HCT116 (cell line): ENCODE measurements around the gene SMTNL1. TPM values are rescaled to one million over a fixed set of nuclear protein-coding genes. Genes with fewer than 3 reads are reported as not detected.

ENCODE experiments used
- ATAC-seq: fragments of 200-7000 bp; cut with Tn5 transposase; 2 replicates; pipeline ENCODE4 v1.9.1; 2020; ENCODE audit warnings: mild to moderate bottlenecking, moderate library complexity
- BruUV-seq: library from RNA; stranded (reverse); fragments of 400-500 nt; replicated peaks from 2 replicates; lab custom pipeline; 2021; lab: Mats Ljungman, UMichigan
- CTCF ChIA-PET: fragments of 300-600 bp; sonication (Branson Sonifier 250); formaldehyde crosslinking; loops from one replicate; lab custom pipeline; 2021; ENCODE audit warnings: antibody characterized with exemption; lab: Charles Lee
- POLR2A ChIA-PET: fragments of 300-600, 350-600 bp; sonication (Branson Sonifier 250); formaldehyde crosslinking; loops from one replicate; lab custom pipeline; 2021; ENCODE audit warnings: antibody characterized with exemption; lab: Charles Lee
- RAD21 ChIA-PET, 2 experiments: fragments of 300-600 bp; sonication (Branson Sonifier 250); formaldehyde crosslinking; loops; one replicate each; lab custom pipeline; 2023; ENCODE audit warnings: low total read pairs in 2 of 2; ENCODE audit not compliant: uncharacterized antibody in 2 of 2, unreplicated experiment in 2 of 2, low non-redundant PET in 1 of 2; lab: Charles Lee
- DNase-seq: peaks from one replicate; pipeline ENCODE4 v3.0.0-alpha.2; 2010; ENCODE audit warnings: low read depth, low spot score
- H2AFZ ChIP-seq: fragments of 200-600 bp; shearing (Covaris generic), sonication (generic); 2 replicates; pipeline ENCODE4 v1.6.1; 2017; ENCODE audit warnings: low read depth, mixed run types, mixed read lengths, antibody characterized with exemption, low read length; ENCODE audit not compliant: poor library complexity, severe bottlenecking
- H3K27ac ChIP-seq: 2 replicates; pipeline ENCODE4 v1.5.1; 2012; ENCODE audit warnings: low read depth, low read length
- H3K27me3 ChIP-seq: fragments of 200-600 bp; sonication (generic); 2 replicates; pipeline ENCODE4 v1.6.1; 2016; ENCODE audit warnings: mixed run types, low read length, mixed read lengths; ENCODE audit not compliant: insufficient read depth
- H3K36me3 ChIP-seq, 2 experiments: fragments of 200-500 bp in 1 of 2; fragments of 200-600 bp in 1 of 2; sonication (Bioruptor generic) in 1 of 2; sonication (generic) in 1 of 2; 2 replicates each; pipeline versions ENCODE4 v1.5.1 to v1.6.1; 2014 to 2016; ENCODE audit warnings: low read length in 2 of 2, inconsistent platforms in 1 of 2, mixed read lengths in 1 of 2, mixed run types in 1 of 2; ENCODE audit not compliant: insufficient read depth in 2 of 2, control insufficient read depth in 1 of 2
- H3K4me1 ChIP-seq, 2 experiments: fragments of 200-600 bp in 1 of 2; sonication (generic) in 1 of 2; 2 replicates each; pipeline versions ENCODE4 v1.5.1 to v1.6.1; 2012 to 2017; ENCODE audit warnings: low read length in 2 of 2, inconsistent platforms in 1 of 2, mild to moderate bottlenecking in 1 of 2, mixed read lengths in 1 of 2, mixed run types in 1 of 2, moderate library complexity in 1 of 2; ENCODE audit not compliant: insufficient read depth in 2 of 2, control insufficient read depth in 1 of 2
- H3K4me2 ChIP-seq: fragments of 200-600 bp; sonication (generic); 2 replicates; pipeline ENCODE4 v1.6.1; 2017; ENCODE audit warnings: mixed run types, low read length, mixed read lengths
- H3K4me3 ChIP-seq, 2 experiments: fragments of 200-600 bp in 1 of 2; sonication (generic) in 1 of 2; replicated peaks in 1 of 2; 2 replicates each; pipeline ENCODE4 v1.5.1; 2011 to 2016; ENCODE audit warnings: low read length in 2 of 2, control low read depth in 1 of 2, low read depth in 1 of 2, mild to moderate bottlenecking in 1 of 2, mixed read lengths in 1 of 2, mixed run types in 1 of 2
- H3K79me2 ChIP-seq: fragments of 200-600 bp; sonication (generic); 2 replicates; pipeline ENCODE4 v1.6.1; 2017; ENCODE audit warnings: mild to moderate bottlenecking, mixed run types, low read length, moderate library complexity, mixed read lengths; ENCODE audit not compliant: insufficient read depth
- H3K9ac ChIP-seq: fragments of 200-600 bp; sonication (generic); 2 replicates; pipeline ENCODE4 v1.6.1; 2016; ENCODE audit warnings: low read length, mixed read lengths
- H3K9me2 ChIP-seq: fragments of 200-600 bp; sonication (generic), shearing (Covaris generic); 2 replicates; pipeline ENCODE4 v1.6.1; 2017; ENCODE audit warnings: mixed run types, mild to moderate bottlenecking, moderate library complexity; ENCODE audit not compliant: insufficient read depth
- H3K9me3 ChIP-seq, 2 experiments: fragments of 200-500 bp in 1 of 2; fragments of 200-600 bp in 1 of 2; sonication (Bioruptor generic) in 1 of 2; sonication (generic) in 1 of 2; 2 replicates each; pipeline ENCODE4 v1.6.1; 2014 to 2017; ENCODE audit warnings: low read length in 2 of 2, mixed read lengths in 2 of 2, inconsistent platforms in 1 of 2, low read depth in 1 of 2, mild to moderate bottlenecking in 1 of 2, mixed run types in 1 of 2, moderate library complexity in 1 of 2; ENCODE audit not compliant: control insufficient read depth in 1 of 2, insufficient read depth in 1 of 2
- H4K20me1 ChIP-seq: fragments of 200-600 bp; sonication (generic), shearing (Covaris generic); 2 replicates; pipeline ENCODE4 v1.6.1; 2017; ENCODE audit warnings: mixed run types, mild to moderate bottlenecking, moderate library complexity; ENCODE audit not compliant: insufficient read depth
- CBX3 ChIP-seq: IDR thresholded peaks from 2 replicates; pipeline ENCODE4 v1.6.1; 2012; ENCODE audit warnings: low read depth
- EZH2 ChIP-seq: fragments of 200-600 bp; sonication (generic); IDR thresholded peaks from 2 replicates; pipeline ENCODE4 v1.6.1; 2017; ENCODE audit warnings: antibody characterized with exemption, mixed run types
- EZH2phosphoT487 ChIP-seq: fragments of 200-600 bp; IDR thresholded peaks from 2 replicates; pipeline ENCODE4 v1.6.1; 2018; ENCODE audit warnings: antibody characterized with exemption, borderline replicate concordance
- FOSL1 ChIP-seq: IDR thresholded peaks from 2 replicates; pipeline ENCODE4 v1.6.1; 2012; ENCODE audit warnings: low read depth
- POLR2AphosphoS5 ChIP-seq: IDR thresholded peaks from 2 replicates; pipeline ENCODE4 v1.6.1; 2011; ENCODE audit warnings: mild to moderate bottlenecking, low read depth, low read length, moderate library complexity
- SIN3A ChIP-seq: IDR thresholded peaks from 2 replicates; pipeline ENCODE4 v1.6.1; 2012; ENCODE audit warnings: low read depth
- YY1 ChIP-seq: IDR thresholded peaks from 2 replicates; pipeline ENCODE4 v1.6.1; 2011; ENCODE audit warnings: low read length, low read depth, moderate library complexity, mild to moderate bottlenecking; ENCODE audit not compliant: insufficient replicate concordance; ENCODE audit errors: extremely low read depth
- ZFX ChIP-seq: fragments of 450-650 bp; IDR thresholded peaks from 2 replicates; pipeline ENCODE4 v1.6.1; 2017
- ZNF274 ChIP-seq: fragments of 200-500 bp; sonication (Bioruptor generic); IDR thresholded peaks from 2 replicates; pipeline ENCODE4 v1.6.1; 2014; ENCODE audit warnings: mild to moderate bottlenecking, low read depth, low read length, inconsistent platforms
- intact Hi-C: fragments of 100-400 bp; cut with micrococcal nuclease; formaldehyde crosslinking; loops from 2 replicates; pipeline ENCODE4 v1.10.0; 2022
- total RNA-seq: library from RNA; stranded (reverse); gene quantifications from one replicate; pipeline ENCODE4 v1.2.1, GENCODE V29; 2021; ENCODE audit not compliant: unreplicated experiment
- TF ChIP-seq, protein P1 (sequence below): IDR thresholded peaks from 2 replicates; pipeline ENCODE4 v1.6.1; 2011; ENCODE audit warnings: mild to moderate bottlenecking, low read length, moderate library complexity; ENCODE audit not compliant: insufficient replicate concordance; ENCODE audit errors: extremely low read depth
- TF ChIP-seq, protein P2 (sequence below): IDR thresholded peaks from 2 replicates; pipeline ENCODE4 v1.6.1; 2012
- TF ChIP-seq, protein P3 (sequence below): IDR thresholded peaks from 2 replicates; pipeline ENCODE4 v1.6.1; 2012; ENCODE audit warnings: low read depth

SMTNL1 gene
- total RNA-seq, 1 experiment from 2014 or later = not detected

DNA sequence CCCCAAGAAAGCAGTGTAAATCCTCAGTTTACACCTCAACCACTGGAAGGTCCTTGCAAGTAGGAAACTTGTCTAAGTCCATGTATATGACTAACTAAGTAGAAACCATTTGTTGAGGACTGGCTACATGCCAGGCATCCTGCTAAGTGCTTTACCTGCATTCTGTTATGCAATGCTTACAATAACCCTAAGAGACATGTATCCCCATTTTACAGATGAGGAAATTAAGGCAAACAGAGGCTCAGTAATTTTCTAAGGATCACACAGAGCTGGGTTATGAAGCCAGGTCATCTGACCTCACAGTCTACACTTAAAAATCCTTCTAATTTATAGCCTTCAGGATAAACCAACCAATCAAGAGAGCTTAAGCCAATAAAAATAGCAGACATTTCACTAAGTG is 8.4 kb upstream of the SMTNL1 start:
- no peak for ATAC-seq
- Histone ChIP-seq H3K4me1 (peaks cover 16 to 17% of the 10 kb centered on the region in 2 experiments), H3K9ac (no peak overlapping the region), H3K27me3 (no peaks in the 10 kb centered on the region), H2AFZ (no peak overlapping the region), H4K20me1 (no peaks in the 10 kb centered on the region), H3K36me3 (peaks cover 2 to 7% of the 10 kb centered on the region in 2 experiments; a peak in 1 of 4 replicates)
- ChIA-PET RAD21 (no interaction called here), CTCF (interaction anchor here (1.0 to 5.2 kb wide), 4 partner anchors 36 to 71 kb away, joined by 4 to 78 read pairs (median 23); partner anchors contain the start of gene RTN4RL2)
- no TSS peak for BruUV-seq
- intact Hi-C loops = loop anchor here (5.0 kb wide), 1 partner anchor 983 kb away; no protein-coding TSS in a partner anchor
- TF ChIP-seq YY1 (no peak), EZH2 (no peak), FOSL1 (no peak), CBX3 (no peak), EZH2phosphoT487 (no peak), POLR2AphosphoS5 (no peak), ZNF274 (no peak), ZFX (no peak), SIN3A (no peak)
- TF ChIP-seq, protein P1, sequence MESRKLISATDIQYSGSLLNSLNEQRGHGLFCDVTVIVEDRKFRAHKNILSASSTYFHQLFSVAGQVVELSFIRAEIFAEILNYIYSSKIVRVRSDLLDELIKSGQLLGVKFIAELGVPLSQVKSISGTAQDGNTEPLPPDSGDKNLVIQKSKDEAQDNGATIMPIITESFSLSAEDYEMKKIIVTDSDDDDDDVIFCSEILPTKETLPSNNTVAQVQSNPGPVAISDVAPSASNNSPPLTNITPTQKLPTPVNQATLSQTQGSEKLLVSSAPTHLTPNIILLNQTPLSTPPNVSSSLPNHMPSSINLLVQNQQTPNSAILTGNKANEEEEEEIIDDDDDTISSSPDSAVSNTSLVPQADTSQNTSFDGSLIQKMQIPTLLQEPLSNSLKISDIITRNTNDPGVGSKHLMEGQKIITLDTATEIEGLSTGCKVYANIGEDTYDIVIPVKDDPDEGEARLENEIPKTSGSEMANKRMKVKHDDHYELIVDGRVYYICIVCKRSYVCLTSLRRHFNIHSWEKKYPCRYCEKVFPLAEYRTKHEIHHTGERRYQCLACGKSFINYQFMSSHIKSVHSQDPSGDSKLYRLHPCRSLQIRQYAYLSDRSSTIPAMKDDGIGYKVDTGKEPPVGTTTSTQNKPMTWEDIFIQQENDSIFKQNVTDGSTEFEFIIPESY = no peak
- TF ChIP-seq, protein P2, sequence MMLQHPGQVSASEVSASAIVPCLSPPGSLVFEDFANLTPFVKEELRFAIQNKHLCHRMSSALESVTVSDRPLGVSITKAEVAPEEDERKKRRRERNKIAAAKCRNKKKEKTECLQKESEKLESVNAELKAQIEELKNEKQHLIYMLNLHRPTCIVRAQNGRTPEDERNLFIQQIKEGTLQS = no peak
- TF ChIP-seq, protein P3, sequence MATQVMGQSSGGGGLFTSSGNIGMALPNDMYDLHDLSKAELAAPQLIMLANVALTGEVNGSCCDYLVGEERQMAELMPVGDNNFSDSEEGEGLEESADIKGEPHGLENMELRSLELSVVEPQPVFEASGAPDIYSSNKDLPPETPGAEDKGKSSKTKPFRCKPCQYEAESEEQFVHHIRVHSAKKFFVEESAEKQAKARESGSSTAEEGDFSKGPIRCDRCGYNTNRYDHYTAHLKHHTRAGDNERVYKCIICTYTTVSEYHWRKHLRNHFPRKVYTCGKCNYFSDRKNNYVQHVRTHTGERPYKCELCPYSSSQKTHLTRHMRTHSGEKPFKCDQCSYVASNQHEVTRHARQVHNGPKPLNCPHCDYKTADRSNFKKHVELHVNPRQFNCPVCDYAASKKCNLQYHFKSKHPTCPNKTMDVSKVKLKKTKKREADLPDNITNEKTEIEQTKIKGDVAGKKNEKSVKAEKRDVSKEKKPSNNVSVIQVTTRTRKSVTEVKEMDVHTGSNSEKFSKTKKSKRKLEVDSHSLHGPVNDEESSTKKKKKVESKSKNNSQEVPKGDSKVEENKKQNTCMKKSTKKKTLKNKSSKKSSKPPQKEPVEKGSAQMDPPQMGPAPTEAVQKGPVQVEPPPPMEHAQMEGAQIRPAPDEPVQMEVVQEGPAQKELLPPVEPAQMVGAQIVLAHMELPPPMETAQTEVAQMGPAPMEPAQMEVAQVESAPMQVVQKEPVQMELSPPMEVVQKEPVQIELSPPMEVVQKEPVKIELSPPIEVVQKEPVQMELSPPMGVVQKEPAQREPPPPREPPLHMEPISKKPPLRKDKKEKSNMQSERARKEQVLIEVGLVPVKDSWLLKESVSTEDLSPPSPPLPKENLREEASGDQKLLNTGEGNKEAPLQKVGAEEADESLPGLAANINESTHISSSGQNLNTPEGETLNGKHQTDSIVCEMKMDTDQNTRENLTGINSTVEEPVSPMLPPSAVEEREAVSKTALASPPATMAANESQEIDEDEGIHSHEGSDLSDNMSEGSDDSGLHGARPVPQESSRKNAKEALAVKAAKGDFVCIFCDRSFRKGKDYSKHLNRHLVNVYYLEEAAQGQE = no peak
- TF ChIP-seq, all 23 proteins: peak for 0
- Histone ChIP-seq H3K27ac (no peak overlapping the region), H3K4me3 (peak overlapping the region; percentile 64 to 84; a peak in 1 of 4 replicates), H3K79me2 (peaks cover 26% of the 10 kb centered on the region), H3K9me3 (no peaks in the 10 kb centered on the region), H3K9me2 (no peaks in the 10 kb centered on the region), H3K4me2 (peak overlapping the region; percentile 93; the same call in 1 of the 2 replicates)
- POLR2A ChIA-PET = no interaction called here
- DNase-seq = no peak
